K562 (cell line): ENCODE measurements around the gene ALDH1A3. TPM values are rescaled to one million over a fixed set of nuclear protein-coding genes. Genes with fewer than 3 reads are reported as not detected.

Source experiments
- ATAC-seq: fragments of 200-7000 bp; cut with Tn5 transposase; 3 replicates; pipeline ENCODE4 v1.9.1; 2020; ENCODE audit warnings: moderate library complexity
- BruUV-seq: library from RNA; stranded (reverse); fragments of 400-500 nt; replicated peaks from 2 replicates; lab custom pipeline; 2021; lab: Mats Ljungman, UMichigan
- CTCF ChIA-PET: fragments of 300-600 bp; formaldehyde crosslinking; extraction: SDS; loops from one replicate; lab custom pipeline; 2021; ENCODE audit warnings: low intra/inter-chr PET ratio; lab: Yijun Ruan, JAX
- POLR2A ChIA-PET: fragments of 300-600, 350-650 bp; sonication (Branson Sonifier 250); formaldehyde crosslinking; extraction: SDS; loops from one replicate; lab custom pipeline; 2021; ENCODE audit warnings: antibody characterized with exemption, inconsistent platforms; lab: Yijun Ruan, JAX
- DNase-seq, 4 experiments: peaks; one replicate each; pipeline versions ENCODE4 v3.0.0 to v3.0.0-alpha.2; 2011 to 2018; ENCODE audit warnings: low spot score in 3 of 4, mixed read lengths in 3 of 4; ENCODE audit errors: extremely low read depth in 1 of 4
- FAIRE-seq: peaks from 2 replicates; lab custom pipeline; 2011; peaks lifted over from hg19 to GRCh38; lab: Jason Lieb, UNC
- H2AFZ ChIP-seq: 2 replicates; pipeline ENCODE4 v1.6.0; 2011; ENCODE audit warnings: low read depth, low read length, control low read depth, inconsistent platforms
- H3K27ac ChIP-seq: fragments of 200-600 bp; 3 replicates; pipeline ENCODE4 v1.8.0; 2011; ENCODE audit warnings: low read depth, mild to moderate bottlenecking, control low read depth, inconsistent platforms, low read length, moderate library complexity, mixed read lengths; ENCODE audit errors: extremely low read depth
- H3K27me3 ChIP-seq, 2 experiments: fragments of 300-600 bp in 1 of 2; 2 replicates in 1 of 2; 3 replicates in 1 of 2; pipeline versions ENCODE4 v1.6.0 to v1.8.0; 2011; ENCODE audit warnings: inconsistent platforms in 2 of 2, low read length in 2 of 2, mild to moderate bottlenecking in 1 of 2, mixed read lengths in 1 of 2, moderate library complexity in 1 of 2; ENCODE audit not compliant: control insufficient read depth in 2 of 2, insufficient read depth in 2 of 2
- H3K36me3 ChIP-seq: fragments of 300-600 bp; 3 replicates; pipeline ENCODE4 v1.8.0; 2011; ENCODE audit warnings: mild to moderate bottlenecking, low read length, inconsistent platforms; ENCODE audit not compliant: control insufficient read depth, insufficient read depth
- H3K4me1 ChIP-seq, 2 experiments: fragments of 200-600 bp in 1 of 2; replicated peaks in 1 of 2; 2 replicates in 1 of 2; 3 replicates in 1 of 2; pipeline versions ENCODE4 v1.5.1 to v1.8.0; 2011; ENCODE audit warnings: inconsistent platforms in 2 of 2, low read length in 2 of 2, mild to moderate bottlenecking in 1 of 2, mixed read lengths in 1 of 2, moderate library complexity in 1 of 2; ENCODE audit not compliant: control insufficient read depth in 2 of 2, insufficient read depth in 2 of 2
- H3K4me2 ChIP-seq: 2 replicates; pipeline ENCODE4 v1.6.1; 2011; ENCODE audit warnings: low read length, control low read depth, inconsistent platforms, mixed read lengths; ENCODE audit not compliant: insufficient read depth
- H3K4me3 ChIP-seq: fragments of 200-600 bp; sonication (generic), shearing (Covaris generic); 2 replicates; pipeline ENCODE4 v1.5.1; 2016; ENCODE audit warnings: control low read depth, inconsistent platforms
- H3K79me2 ChIP-seq: fragments of 200-600 bp; 3 replicates; pipeline ENCODE4 v1.8.0; 2011; ENCODE audit warnings: low read length, inconsistent platforms; ENCODE audit not compliant: control insufficient read depth, insufficient read depth
- H3K9ac ChIP-seq, 2 experiments: 2 replicates each; pipeline versions ENCODE4 v1.6.0 to v1.6.1; 2011; ENCODE audit warnings: low read depth in 2 of 2, low read length in 2 of 2, control low read depth in 1 of 2, inconsistent platforms in 1 of 2, mild to moderate bottlenecking in 1 of 2, mixed read lengths in 1 of 2; ENCODE audit not compliant: insufficient read depth in 1 of 2
- H3K9me1 ChIP-seq: one replicate; pipeline ENCODE4 v1.6.0; 2011; ENCODE audit warnings: inconsistent platforms, mild to moderate bottlenecking, low read length, moderate library complexity; ENCODE audit not compliant: control insufficient read depth, insufficient read depth
- H3K9me3 ChIP-seq: replicated peaks from 2 replicates; pipeline ENCODE4 v1.5.1; 2011; ENCODE audit warnings: low read depth, low read length, inconsistent platforms; ENCODE audit not compliant: control insufficient read depth, insufficient read depth
- H4K20me1 ChIP-seq: replicated peaks from 2 replicates; pipeline ENCODE4 v1.6.1; 2011; ENCODE audit warnings: low read length, inconsistent platforms, mixed read lengths; ENCODE audit not compliant: control insufficient read depth, insufficient read depth
- ASH1L ChIP-seq: fragments of 450-650 bp; IDR thresholded peaks from 2 replicates; pipeline ENCODE4 v1.6.1; 2018; ENCODE audit warnings: borderline replicate concordance, mild to moderate bottlenecking, low read depth; ENCODE audit not compliant: partially characterized antibody
- C11orf30 ChIP-seq: fragments of 450-650 bp; IDR thresholded peaks from 2 replicates; pipeline ENCODE4 v1.6.1; 2016; ENCODE audit warnings: low read depth, mild to moderate bottlenecking
- CHD1 ChIP-seq: fragments of 200-600 bp; sonication (generic); IDR thresholded peaks from one replicate; pipeline ENCODE4 v1.6.1; 2012; ENCODE audit warnings: mild to moderate bottlenecking, moderate library complexity, low read length, inconsistent platforms
- ESRRB ChIP-seq: fragments of 250-450 bp; sonication (Bioruptor Pico); IDR thresholded peaks from 2 replicates; pipeline ENCODE4 v1.5.0; 2020; ENCODE audit warnings: mild to moderate bottlenecking, moderate library complexity, borderline replicate concordance
- MTA1 ChIP-seq: fragments of 450-650 bp; IDR thresholded peaks from 2 replicates; pipeline ENCODE4 v1.6.1; 2017; ENCODE audit warnings: borderline replicate concordance
- NKRF ChIP-seq: fragments of 450-650 bp; IDR thresholded peaks from 2 replicates; pipeline ENCODE4 v1.6.1; 2016; ENCODE audit warnings: borderline replicate concordance
- RAD21 ChIP-seq, 2 experiments: fragments of 250-450 bp in 1 of 2; fragments of 450-650 bp in 1 of 2; sonication (Bioruptor Pico) in 1 of 2; formaldehyde crosslinking in 1 of 2; IDR thresholded peaks in 1 of 2; conservative IDR thresholded peaks in 1 of 2; 2 replicates each; pipeline versions ENCODE4 v1.4.0 to v1.8.0; 2020 to 2022; ENCODE audit warnings: mild to moderate bottlenecking in 2 of 2, moderate library complexity in 1 of 2
- RBM34 ChIP-seq: fragments of 200-400 bp; formaldehyde crosslinking; IDR thresholded peaks from 2 replicates; pipeline ENCODE4 v1.6.1; 2018; ENCODE audit warnings: low read length, borderline replicate concordance; ENCODE audit not compliant: insufficient read depth
- RNF2 ChIP-seq: sonication (generic); IDR thresholded peaks from 2 replicates; pipeline ENCODE4 v1.6.1; 2016
- SIN3A ChIP-seq, 2 experiments: fragments of 150-350 bp in 1 of 2; IDR thresholded peaks; 2 replicates each; pipeline ENCODE4 v1.6.1; 2011 to 2016; ENCODE audit warnings: borderline replicate concordance in 2 of 2, low read depth in 2 of 2, low read length in 2 of 2, mild to moderate bottlenecking in 2 of 2, moderate library complexity in 2 of 2; ENCODE audit not compliant: control insufficient read depth in 1 of 2
- SMARCA4 ChIP-seq: fragments of 450-650 bp; IDR thresholded peaks from 2 replicates; pipeline ENCODE4 v1.6.1; 2016
- STAT6 ChIP-seq: sonication (generic); formaldehyde crosslinking; IDR thresholded peaks from 2 replicates; pipeline ENCODE4 v1.8.1; 2023; ENCODE audit warnings: mild to moderate bottlenecking, missing genetic modification reagents
- ZNF583 ChIP-seq: fragments of 250-450 bp; sonication (Bioruptor Pico); IDR thresholded peaks from 2 replicates; pipeline ENCODE4 v1.4.0; 2020
- ZNF75A ChIP-seq: fragments of 450-650 bp; formaldehyde crosslinking; IDR thresholded peaks from 2 replicates; pipeline ENCODE4 v1.4.0; 2020; ENCODE audit warnings: mild to moderate bottlenecking
- WGBS: fragments of 100-300 bp; shearing (Covaris generic); methylation state at CpG from one replicate; pipeline ENCODE4 v1.1.6; 2016; ENCODE audit warnings: low coverage, mixed read lengths; ENCODE audit not compliant: insufficient coverage; ENCODE audit errors: missing lambda C conversion rate; 5-methylcytosine and 5-hydroxymethylcytosine counted together
- in situ Hi-C: fragments of 300-500 bp; cut with MboI; formaldehyde crosslinking; loops from 4 replicates; pipeline ENCODE4 v1.15.0; 2018; ENCODE audit warnings: inconsistent platforms, mixed read lengths
- intact Hi-C: fragments of 100-400 bp; cut with micrococcal nuclease; formaldehyde crosslinking; loops from 2 replicates; pipeline ENCODE4 v1.14.2; 2022
- polyA plus RNA-seq, 8 experiments: library from polyadenylated mRNA; depleted of rRNA in 4 of 8; stranded (reverse) in 5 of 8; unstranded in 3 of 8; fragments of >200 nt; fragmentation: Nextera tagmentation in 2 of 8; fragmentation: Illumina TruSeq in 1 of 8; extraction: Ambion mirVana in 2 of 8; extraction: Trizol in 1 of 8; gene quantifications; 2 replicates each; pipeline versions ENCODE4 v1.2.1 to v1.2.3, GENCODE V29; 2011 to 2014; ENCODE audit warnings: inconsistent platforms in 1 of 8, missing spikeins in 1 of 8
- total RNA-seq, 7 experiments: library from RNA; depleted of rRNA in 6 of 7; stranded (reverse); fragments of >200 nt in 6 of 7; fragmentation: Illumina TruSeq in 2 of 7; extraction: Trizol in 2 of 7; gene quantifications; 2 replicates each; pipeline versions ENCODE4 v1.2.1 to v1.2.3, GENCODE V29; 2011 to 2021; ENCODE audit warnings: low replicate concordance in 1 of 7

The ALDH1A3 gene
- total and polyA plus RNA-seq, 9 of the 15 experiments (the other 6 are each of a cell fraction or from before 2014, with no cell fraction given): 0.38 TPM; not detected in 8

GRCh38 chr15:100949691-100950090 is 70.1 kb downstream of the ALDH1A3 start:
- no peak overlapping the region for H3K4me3 ChIP-seq
- H3K4me1 ChIP-seq: no peaks in the 10 kb centered on the region
- intact Hi-C loops: no loop called here
- H4K20me1 ChIP-seq: no peaks in the 10 kb centered on the region
- H3K9me1 ChIP-seq: no peaks in the 10 kb centered on the region
- H3K4me2 ChIP-seq: no peak overlapping the region
- no peaks in the 10 kb centered on the region for H3K36me3 ChIP-seq
- H3K9me3 ChIP-seq: no peaks in the 10 kb centered on the region
- no peaks in the 10 kb centered on the region for H3K79me2 ChIP-seq
- in situ Hi-C loops: no loop called here
- H3K27me3 ChIP-seq: peaks cover 8% of the 10 kb centered on the region in 2 experiments; a peak in 4 of 5 replicates
- no peak overlapping the region for H3K9ac ChIP-seq
- 0% methylated on average over 1 of the region's 1 CpG for WGBS
- DNase-seq: no peak
- POLR2A ChIA-PET: no interaction called here
- no peak overlapping the region for H2AFZ ChIP-seq
- CTCF ChIA-PET: no interaction called here
- FAIRE-seq: no peak
- BruUV-seq: no TSS peak
- ATAC-seq: no peak
- H3K27ac ChIP-seq: no peak overlapping the region
- no peak for TF ChIP-seq RNF2
- no peak for TF ChIP-seq ASH1L
- no peak for TF ChIP-seq ZNF583 (CRISPR knock-in tag)
- no peak for TF ChIP-seq RBM34
- TF ChIP-seq NKRF: no peak
- no peak for TF ChIP-seq SIN3A (IDR thresholded peaks at IDR 0.05; ENCODE audit: borderline replicate concordance in 2 of 2, control insufficient read depth in 1 of 2, low read depth in 2 of 2, low read length in 2 of 2)
- no peak for TF ChIP-seq STAT6 (CRISPR knock-in tag)
- no peak for TF ChIP-seq MTA1
- TF ChIP-seq SMARCA4: no peak
- TF ChIP-seq ZNF75A (CRISPR knock-in tag): no peak
- no peak for TF ChIP-seq ESRRB (CRISPR knock-in tag)
- no peak for TF ChIP-seq C11orf30
- no peak for TF ChIP-seq CHD1
- TF ChIP-seq RAD21 (CRISPR knock-in tag; conservative IDR thresholded peaks at IDR 0.05 in 1 of 2, IDR thresholded peaks at IDR 0.05 in 1 of 2): no peak
